K562 (cell line): ENCODE measurements around the gene DBNL. TPM values are rescaled to one million over a fixed set of nuclear protein-coding genes. Genes with fewer than 3 reads are reported as not detected.

Source experiments
- ATAC-seq: fragments of 200-7000 bp; cut with Tn5 transposase; 3 replicates; pipeline ENCODE4 v1.9.1; 2020; ENCODE audit warnings: moderate library complexity
- BruUV-seq: library from RNA; stranded (reverse); fragments of 400-500 nt; replicated peaks from 2 replicates; lab custom pipeline; 2021; lab: Mats Ljungman, UMichigan
- CTCF ChIA-PET: fragments of 300-600 bp; formaldehyde crosslinking; extraction: SDS; loops from one replicate; lab custom pipeline; 2021; ENCODE audit warnings: low intra/inter-chr PET ratio; lab: Yijun Ruan, JAX
- POLR2A ChIA-PET: fragments of 300-600, 350-650 bp; sonication (Branson Sonifier 250); formaldehyde crosslinking; extraction: SDS; loops from one replicate; lab custom pipeline; 2021; ENCODE audit warnings: antibody characterized with exemption, inconsistent platforms; lab: Yijun Ruan, JAX
- DNase-seq, 4 experiments: peaks; one replicate each; pipeline versions ENCODE4 v3.0.0 to v3.0.0-alpha.2; 2011 to 2018; ENCODE audit warnings: low spot score in 3 of 4, mixed read lengths in 3 of 4; ENCODE audit errors: extremely low read depth in 1 of 4
- FAIRE-seq: peaks from 2 replicates; lab custom pipeline; 2011; peaks lifted over from hg19 to GRCh38; lab: Jason Lieb, UNC
- H2AFZ ChIP-seq: 2 replicates; pipeline ENCODE4 v1.6.0; 2011; ENCODE audit warnings: low read depth, low read length, control low read depth, inconsistent platforms
- H3K27ac ChIP-seq: fragments of 200-600 bp; 3 replicates; pipeline ENCODE4 v1.8.0; 2011; ENCODE audit warnings: low read depth, mild to moderate bottlenecking, control low read depth, inconsistent platforms, low read length, moderate library complexity, mixed read lengths; ENCODE audit errors: extremely low read depth
- H3K27me3 ChIP-seq, 2 experiments: fragments of 300-600 bp in 1 of 2; 2 replicates in 1 of 2; 3 replicates in 1 of 2; pipeline versions ENCODE4 v1.6.0 to v1.8.0; 2011; ENCODE audit warnings: inconsistent platforms in 2 of 2, low read length in 2 of 2, mild to moderate bottlenecking in 1 of 2, mixed read lengths in 1 of 2, moderate library complexity in 1 of 2; ENCODE audit not compliant: control insufficient read depth in 2 of 2, insufficient read depth in 2 of 2
- H3K36me3 ChIP-seq: fragments of 300-600 bp; 3 replicates; pipeline ENCODE4 v1.8.0; 2011; ENCODE audit warnings: mild to moderate bottlenecking, low read length, inconsistent platforms; ENCODE audit not compliant: control insufficient read depth, insufficient read depth
- H3K4me1 ChIP-seq, 2 experiments: fragments of 200-600 bp in 1 of 2; replicated peaks in 1 of 2; 2 replicates in 1 of 2; 3 replicates in 1 of 2; pipeline versions ENCODE4 v1.5.1 to v1.8.0; 2011; ENCODE audit warnings: inconsistent platforms in 2 of 2, low read length in 2 of 2, mild to moderate bottlenecking in 1 of 2, mixed read lengths in 1 of 2, moderate library complexity in 1 of 2; ENCODE audit not compliant: control insufficient read depth in 2 of 2, insufficient read depth in 2 of 2
- H3K4me2 ChIP-seq: 2 replicates; pipeline ENCODE4 v1.6.1; 2011; ENCODE audit warnings: low read length, control low read depth, inconsistent platforms, mixed read lengths; ENCODE audit not compliant: insufficient read depth
- H3K4me3 ChIP-seq: fragments of 200-600 bp; sonication (generic), shearing (Covaris generic); 2 replicates; pipeline ENCODE4 v1.5.1; 2016; ENCODE audit warnings: control low read depth, inconsistent platforms
- H3K79me2 ChIP-seq: fragments of 200-600 bp; 3 replicates; pipeline ENCODE4 v1.8.0; 2011; ENCODE audit warnings: low read length, inconsistent platforms; ENCODE audit not compliant: control insufficient read depth, insufficient read depth
- H3K9ac ChIP-seq, 2 experiments: 2 replicates each; pipeline versions ENCODE4 v1.6.0 to v1.6.1; 2011; ENCODE audit warnings: low read depth in 2 of 2, low read length in 2 of 2, control low read depth in 1 of 2, inconsistent platforms in 1 of 2, mild to moderate bottlenecking in 1 of 2, mixed read lengths in 1 of 2; ENCODE audit not compliant: insufficient read depth in 1 of 2
- H3K9me1 ChIP-seq: one replicate; pipeline ENCODE4 v1.6.0; 2011; ENCODE audit warnings: inconsistent platforms, mild to moderate bottlenecking, low read length, moderate library complexity; ENCODE audit not compliant: control insufficient read depth, insufficient read depth
- H3K9me3 ChIP-seq: replicated peaks from 2 replicates; pipeline ENCODE4 v1.5.1; 2011; ENCODE audit warnings: low read depth, low read length, inconsistent platforms; ENCODE audit not compliant: control insufficient read depth, insufficient read depth
- H4K20me1 ChIP-seq: replicated peaks from 2 replicates; pipeline ENCODE4 v1.6.1; 2011; ENCODE audit warnings: low read length, inconsistent platforms, mixed read lengths; ENCODE audit not compliant: control insufficient read depth, insufficient read depth
- CBX2 ChIP-seq: fragments of 200-600 bp; sonication (generic); IDR thresholded peaks from one replicate; pipeline ENCODE4 v1.6.1; 2012; ENCODE audit warnings: mild to moderate bottlenecking, low read length, inconsistent platforms; ENCODE audit not compliant: insufficient read depth, poor library complexity, severe bottlenecking
- CBX5 ChIP-seq: IDR thresholded peaks from 2 replicates; pipeline ENCODE4 v1.6.1; 2014; ENCODE audit warnings: low read depth, borderline replicate concordance
- GABPB1 ChIP-seq: sonication (generic); formaldehyde crosslinking; IDR thresholded peaks from 2 replicates; pipeline ENCODE4 v1.8.0; 2022; ENCODE audit warnings: mild to moderate bottlenecking, missing genetic modification reagents
- HDAC1 ChIP-seq, 2 experiments: fragments of 450-650 bp; IDR thresholded peaks; 2 replicates each; pipeline ENCODE4 v1.6.1; 2016 to 2017; ENCODE audit warnings: inconsistent platforms in 1 of 2, mild to moderate bottlenecking in 1 of 2, moderate library complexity in 1 of 2
- NCOA4 ChIP-seq: fragments of 450-650 bp; IDR thresholded peaks from 2 replicates; pipeline ENCODE4 v1.6.1; 2018; ENCODE audit warnings: mild to moderate bottlenecking; ENCODE audit not compliant: partially characterized antibody
- NFIX ChIP-seq: fragments of 250-450 bp; sonication (Bioruptor Pico); IDR thresholded peaks from 2 replicates; pipeline ENCODE4 v1.4.0; 2020; ENCODE audit warnings: low read depth, mild to moderate bottlenecking, moderate library complexity
- NKRF ChIP-seq: fragments of 450-650 bp; IDR thresholded peaks from 2 replicates; pipeline ENCODE4 v1.6.1; 2016; ENCODE audit warnings: borderline replicate concordance
- RBM15 ChIP-seq: fragments of 200-400 bp; formaldehyde crosslinking; IDR thresholded peaks from 2 replicates; pipeline ENCODE4 v1.6.1; 2018; ENCODE audit warnings: mild to moderate bottlenecking, low read length, moderate library complexity; ENCODE audit not compliant: insufficient read depth
- TCF7 ChIP-seq: sonication (generic); IDR thresholded peaks from 2 replicates; pipeline ENCODE4 v1.6.1; 2016; ENCODE audit warnings: antibody characterized with exemption, borderline replicate concordance
- TOE1 ChIP-seq, 2 experiments: fragments of 450-650 bp in 1 of 2; sonication (generic) in 1 of 2; formaldehyde crosslinking in 1 of 2; IDR thresholded peaks; 2 replicates each; pipeline versions ENCODE4 v1.7.1 to v1.8.0; 2016 to 2022; ENCODE audit warnings: borderline replicate concordance in 2 of 2, mild to moderate bottlenecking in 2 of 2, antibody characterized with exemption in 1 of 2, inconsistent platforms in 1 of 2, low read depth in 1 of 2, missing genetic modification reagents in 1 of 2, moderate library complexity in 1 of 2
- ZBTB17 ChIP-seq: fragments of 450-650 bp; formaldehyde crosslinking; IDR thresholded peaks from 2 replicates; pipeline ENCODE4 v1.4.0; 2020; ENCODE audit warnings: mild to moderate bottlenecking
- ZNF395 ChIP-seq: fragments of 200-800 bp; sonication (Bioruptor generic); IDR thresholded peaks from 2 replicates; pipeline ENCODE4 v1.6.1; 2017; ENCODE audit warnings: missing genetic modification characterization, missing compliant biosample characterization
- ZNF766 ChIP-seq: fragments of 200-800 bp; sonication (Bioruptor generic); conservative IDR thresholded peaks from 2 replicates; pipeline ENCODE4 v1.6.1; 2016; ENCODE audit warnings: missing genetic modification characterization, missing compliant biosample characterization
- WGBS: fragments of 100-300 bp; shearing (Covaris generic); methylation state at CpG from one replicate; pipeline ENCODE4 v1.1.6; 2016; ENCODE audit warnings: low coverage, mixed read lengths; ENCODE audit not compliant: insufficient coverage; ENCODE audit errors: missing lambda C conversion rate; 5-methylcytosine and 5-hydroxymethylcytosine counted together
- in situ Hi-C: fragments of 300-500 bp; cut with MboI; formaldehyde crosslinking; loops from 4 replicates; pipeline ENCODE4 v1.15.0; 2018; ENCODE audit warnings: inconsistent platforms, mixed read lengths
- intact Hi-C: fragments of 100-400 bp; cut with micrococcal nuclease; formaldehyde crosslinking; loops from 2 replicates; pipeline ENCODE4 v1.14.2; 2022
- polyA plus RNA-seq, 8 experiments: library from polyadenylated mRNA; depleted of rRNA in 4 of 8; stranded (reverse) in 5 of 8; unstranded in 3 of 8; fragments of >200 nt; fragmentation: Nextera tagmentation in 2 of 8; fragmentation: Illumina TruSeq in 1 of 8; extraction: Ambion mirVana in 2 of 8; extraction: Trizol in 1 of 8; gene quantifications; 2 replicates each; pipeline versions ENCODE4 v1.2.1 to v1.2.3, GENCODE V29; 2011 to 2014; ENCODE audit warnings: inconsistent platforms in 1 of 8, missing spikeins in 1 of 8
- total RNA-seq, 7 experiments: library from RNA; depleted of rRNA in 6 of 7; stranded (reverse); fragments of >200 nt in 6 of 7; fragmentation: Illumina TruSeq in 2 of 7; extraction: Trizol in 2 of 7; gene quantifications; 2 replicates each; pipeline versions ENCODE4 v1.2.1 to v1.2.3, GENCODE V29; 2011 to 2021; ENCODE audit warnings: low replicate concordance in 1 of 7
- TF ChIP-seq, protein P1 (sequence below): fragments of 450-650 bp; IDR thresholded peaks from 2 replicates; pipeline ENCODE4 v1.7.1; 2018; ENCODE audit warnings: mild to moderate bottlenecking, low read depth; ENCODE audit not compliant: partially characterized antibody

DBNL gene
- total and polyA plus RNA-seq, 9 of the 15 experiments (the other 6 are each of a cell fraction or from before 2014, with no cell fraction given), result 1.9 to 65.1 (median 38.9) TPM

- Histone ChIP-seq H4K20me1 (peaks cover 16% of the 10 kb centered on the region), H2AFZ (no peak overlapping the region), H3K4me3 (no peak overlapping the region), H3K79me2 (no peaks in the 10 kb centered on the region), H3K4me1 (peaks cover 9 to 61% of the 10 kb centered on the region in 2 experiments; a peak in 4 of 5 replicates), H3K27me3 (peaks cover 19 to 56% of the 10 kb centered on the region in 2 experiments; a peak in 4 of 5 replicates), H3K27ac (no peak overlapping the region), H3K9me1 (peaks cover 5% of the 10 kb centered on the region), H3K36me3 (no peaks in the 10 kb centered on the region), H3K9ac (peak overlapping the region in 1 of 2 experiments; percentile 51; a peak in 1 of 4 replicates), H3K4me2 (no peak overlapping the region), H3K9me3 (no peaks in the 10 kb centered on the region)
- ChIA-PET POLR2A (no interaction called here), CTCF (no interaction called here)
- TF ChIP-seq GABPB1 (CRISPR knock-in tag), result no peak
- TF ChIP-seq ZNF766 (CRISPR knock-in tag), result no peak
- TF ChIP-seq NCOA4, result no peak
- no peak for TF ChIP-seq ZNF395 (CRISPR knock-in tag)
- no peak for TF ChIP-seq CBX2
- no peak for TF ChIP-seq TOE1 (IDR thresholded peaks at IDR 0.05; ENCODE audit: borderline replicate concordance)
- no peak for TF ChIP-seq TOE1 (CRISPR knock-in tag; IDR thresholded peaks at IDR 0.05; ENCODE audit: borderline replicate concordance, low read depth)
- TF ChIP-seq NKRF, result no peak
- no peak for TF ChIP-seq CBX5
- TF ChIP-seq, protein P1, sequence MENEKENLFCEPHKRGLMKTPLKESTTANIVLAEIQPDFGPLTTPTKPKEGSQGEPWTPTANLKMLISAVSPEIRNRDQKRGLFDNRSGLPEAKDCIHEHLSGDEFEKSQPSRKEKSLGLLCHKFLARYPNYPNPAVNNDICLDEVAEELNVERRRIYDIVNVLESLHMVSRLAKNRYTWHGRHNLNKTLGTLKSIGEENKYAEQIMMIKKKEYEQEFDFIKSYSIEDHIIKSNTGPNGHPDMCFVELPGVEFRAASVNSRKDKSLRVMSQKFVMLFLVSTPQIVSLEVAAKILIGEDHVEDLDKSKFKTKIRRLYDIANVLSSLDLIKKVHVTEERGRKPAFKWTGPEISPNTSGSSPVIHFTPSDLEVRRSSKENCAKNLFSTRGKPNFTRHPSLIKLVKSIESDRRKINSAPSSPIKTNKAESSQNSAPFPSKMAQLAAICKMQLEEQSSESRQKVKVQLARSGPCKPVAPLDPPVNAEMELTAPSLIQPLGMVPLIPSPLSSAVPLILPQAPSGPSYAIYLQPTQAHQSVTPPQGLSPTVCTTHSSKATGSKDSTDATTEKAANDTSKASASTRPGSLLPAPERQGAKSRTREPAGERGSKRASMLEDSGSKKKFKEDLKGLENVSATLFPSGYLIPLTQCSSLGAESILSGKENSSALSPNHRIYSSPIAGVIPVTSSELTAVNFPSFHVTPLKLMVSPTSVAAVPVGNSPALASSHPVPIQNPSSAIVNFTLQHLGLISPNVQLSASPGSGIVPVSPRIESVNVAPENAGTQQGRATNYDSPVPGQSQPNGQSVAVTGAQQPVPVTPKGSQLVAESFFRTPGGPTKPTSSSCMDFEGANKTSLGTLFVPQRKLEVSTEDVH, result no peak
- no peak for TF ChIP-seq RBM15
- no peak for TF ChIP-seq TCF7
- TF ChIP-seq NFIX (CRISPR knock-in tag), result no peak
- no peak for TF ChIP-seq HDAC1 (IDR thresholded peaks at IDR 0.05)
- TF ChIP-seq ZBTB17 (CRISPR knock-in tag), result no peak
- BruUV-seq, result no TSS peak
- WGBS, result 10% methylated on average over 18 of the region's 21 CpGs
- intact Hi-C loops, result no loop called here
- DNase-seq, result no peak
- no peak for FAIRE-seq
- in situ Hi-C loops, result no loop called here
- no peak for ATAC-seq
These were observed 63.7 kb downstream of the DBNL start for GRCh38 chr7:44107961-44108767.
